ENCODE data around the gene LAMB1. TPM values are rescaled to one million over a fixed set of nuclear protein-coding genes. Genes with fewer than 3 reads are reported as not detected.
A peak's percentile ranks its signal among the peaks of the same experiment; 100 is the strongest.

The LAMB1 gene
- total and polyA plus RNA-seq, 2 of the 13 experiments (the other 11 are each of a cell fraction or from before 2014, with no cell fraction given): 109 to 124 TPM

DNA sequence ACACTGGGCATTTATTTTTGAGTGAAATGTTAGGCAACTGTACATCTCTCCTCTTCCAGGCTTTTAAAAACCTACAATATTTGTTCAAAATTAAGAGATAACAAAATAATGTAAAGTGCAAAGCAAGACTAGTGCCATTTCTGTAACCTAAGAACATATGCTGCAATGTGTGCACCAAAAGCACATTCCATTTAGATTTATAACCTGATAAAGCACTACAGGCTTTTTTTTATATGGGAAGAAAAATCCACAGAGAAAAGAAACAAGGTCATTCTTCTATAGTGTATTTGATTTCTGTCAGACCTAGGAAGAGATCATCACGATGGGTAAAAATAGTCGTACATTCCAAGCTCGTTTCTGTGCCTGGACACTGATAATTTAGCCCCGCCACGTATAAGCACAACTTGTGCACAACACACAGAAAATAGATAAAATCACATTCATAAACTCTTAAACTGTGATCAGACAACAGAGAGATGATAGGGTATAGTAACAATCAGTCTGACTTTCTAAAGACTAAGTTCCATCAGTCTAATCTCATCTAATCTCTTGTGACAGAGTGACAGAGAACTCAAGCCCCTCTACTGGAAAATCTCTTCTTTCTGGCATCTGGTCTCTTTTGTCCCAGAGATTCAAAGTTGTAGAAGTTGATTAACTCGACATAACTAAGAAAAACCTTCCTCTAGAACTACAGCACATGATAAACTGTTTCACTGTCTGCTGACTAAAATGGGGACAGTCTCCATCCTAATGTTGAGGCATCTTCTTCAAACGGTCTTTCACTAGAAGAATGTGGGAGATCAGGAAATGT is 6.7 kb downstream of the LAMB1 start:
- H3K36me3 ChIP-seq (replicated peaks in 1 of 2; ENCODE audit: control insufficient read depth in 1 of 2, insufficient read depth in 2 of 2, low read length in 2 of 2): peaks cover 10 to 16% of the 10 kb centered on the region in 2 experiments
- no peak for TF ChIP-seq ZNF292 (CRISPR knock-in tag; IDR thresholded peaks at IDR 0.05; ENCODE audit: borderline replicate concordance, low read depth)
- H4K20me1 ChIP-seq (ENCODE audit: insufficient read depth, low read length): no peaks in the 10 kb centered on the region
- BruUV-seq (replicated peaks): no TSS peak
- no peaks in the 10 kb centered on the region for H3K79me2 ChIP-seq (ENCODE audit: insufficient read depth, low read length)
- intact Hi-C loops (cut with micrococcal nuclease; ENCODE audit: unreplicated experiment): no loop called here
- H3K4me1 ChIP-seq (ENCODE audit: insufficient read depth, low read length): peaks cover 78% of the 10 kb centered on the region
- peak overlapping the region in 1 of 3 experiments; percentile 25; a peak in 1 of 6 replicates for H3K4me3 ChIP-seq (replicated peaks in 1 of 3; ENCODE audit: insufficient read depth in 1 of 3, low read depth in 2 of 3, low read length in 3 of 3)
- ChIA-PET POLR2A (interaction anchor here (1.0 to 2.1 kb wide), 4 partner anchors 8 to 30 kb away, joined by 3 to 8 read pairs (median 6); no protein-coding TSS in a partner anchor), CTCF (ENCODE audit: low intra/inter-chr PET ratio, low total read pairs) (no interaction called here)
- H3K9ac ChIP-seq (ENCODE audit: insufficient read depth, low read depth, low read length): no peak overlapping the region
- WGBS (ENCODE audit: low lambda C conversion rate): 73% methylated on average over 7 of the region's 7 CpGs
- H2AFZ ChIP-seq (ENCODE audit: low read length): no peak overlapping the region
- in situ Hi-C loops (cut with HindIII; ENCODE audit: extremely low pct_ligation_motif_present, low pct_unique_long_range_greater_than_20kb): no loop called here
- DNase-seq (ENCODE audit: low spot score): no peak
- no peak for ATAC-seq
- FAIRE-seq: no peak
- H3K9me3 ChIP-seq (ENCODE audit: low read length): no peaks in the 10 kb centered on the region
- H3K27ac ChIP-seq (ENCODE audit: extremely low read length, insufficient read depth, low read length): peak overlapping the region; percentile 61
- peak overlapping the region; percentile 62 for H3K4me2 ChIP-seq (ENCODE audit: low read depth, low read length)
- H3K27me3 ChIP-seq (ENCODE audit: control insufficient read depth in 1 of 2, insufficient read depth in 2 of 2, low read length in 2 of 2): no peaks in the 10 kb centered on the region

- ATAC-seq (peak; percentile 94), DNase-seq (ENCODE audit: low spot score) (peak; percentile 82), FAIRE-seq (peak; percentile 81)
- Histone ChIP-seq H3K4me1 (ENCODE audit: insufficient read depth, low read length) (peaks cover 70% of the 10 kb centered on the region), H3K27me3 (ENCODE audit: control insufficient read depth in 1 of 2, insufficient read depth in 2 of 2, low read length in 2 of 2) (no peaks in the 10 kb centered on the region), H3K4me2 (ENCODE audit: low read depth, low read length) (peak overlapping the region; percentile 62), H2AFZ (ENCODE audit: low read length) (no peak overlapping the region), H4K20me1 (ENCODE audit: insufficient read depth, low read length) (no peaks in the 10 kb centered on the region), H3K27ac (ENCODE audit: extremely low read length, insufficient read depth, low read length) (peak overlapping the region; percentile 61), H3K4me3 (replicated peaks in 1 of 3; ENCODE audit: insufficient read depth in 1 of 3, low read depth in 2 of 3, low read length in 3 of 3) (peak overlapping the region in 2 of 3 experiments; percentile 2 to 8; a peak in 1 of 6 replicates), H3K36me3 (replicated peaks in 1 of 2; ENCODE audit: control insufficient read depth in 1 of 2, insufficient read depth in 2 of 2, low read length in 2 of 2) (peaks cover 10 to 19% of the 10 kb centered on the region in 2 experiments), H3K9ac (ENCODE audit: insufficient read depth, low read depth, low read length) (no peak overlapping the region; the same call in 1 of the 2 replicates), H3K9me3 (ENCODE audit: low read length) (no peaks in the 10 kb centered on the region), H3K79me2 (ENCODE audit: insufficient read depth, low read length) (no peaks in the 10 kb centered on the region)
- ChIA-PET CTCF (ENCODE audit: low intra/inter-chr PET ratio, low total read pairs) (no interaction called here), POLR2A (interaction anchor here (0.7 to 2.1 kb wide), 6 partner anchors 9 to 38 kb away, joined by 3 to 8 read pairs (median 4); no protein-coding TSS in a partner anchor)
- in situ Hi-C loops (cut with HindIII; ENCODE audit: extremely low pct_ligation_motif_present, low pct_unique_long_range_greater_than_20kb) (no loop called here), intact Hi-C loops (cut with micrococcal nuclease; ENCODE audit: unreplicated experiment) (loop anchor here (2.0 kb wide), 1 partner anchor 75 kb away; no protein-coding TSS in a partner anchor)
- BruUV-seq (replicated peaks): no TSS peak
- WGBS (ENCODE audit: low lambda C conversion rate): 6% methylated on average over 6 of the region's 6 CpGs
- no peak for TF ChIP-seq ZNF558 (CRISPR knock-in tag; IDR thresholded peaks at IDR 0.05; ENCODE audit: borderline replicate concordance)
- no peak for TF ChIP-seq ZMYM3 (CRISPR knock-in tag; IDR thresholded peaks at IDR 0.05)
- TF ChIP-seq ZNF263 (CRISPR knock-in tag; IDR thresholded peaks at IDR 0.05): no peak
- TF ChIP-seq ZNF362 (CRISPR knock-in tag; IDR thresholded peaks at IDR 0.05; ENCODE audit: borderline replicate concordance): peak; percentile 63; the same call in 1 of the 2 replicates
- TF ChIP-seq CREM (IDR thresholded peaks at IDR 0.05): peak; percentile 47; the same call in 1 of the 2 replicates
- TF ChIP-seq CREM (CRISPR knock-in tag; IDR thresholded peaks at IDR 0.05): no peak
- TF ChIP-seq ZNF639 (CRISPR knock-in tag; conservative IDR thresholded peaks at IDR 0.05): no peak
- TF ChIP-seq NCOA5 (CRISPR knock-in tag; IDR thresholded peaks at IDR 0.05): no peak
- TF ChIP-seq ZNF580 (CRISPR knock-in tag; IDR thresholded peaks at IDR 0.05; ENCODE audit: borderline replicate concordance, low read depth): no peak
- TF ChIP-seq ETV5 (CRISPR knock-in tag; IDR thresholded peaks at IDR 0.05; ENCODE audit: borderline replicate concordance): no peak
- TF ChIP-seq, protein P1, sequence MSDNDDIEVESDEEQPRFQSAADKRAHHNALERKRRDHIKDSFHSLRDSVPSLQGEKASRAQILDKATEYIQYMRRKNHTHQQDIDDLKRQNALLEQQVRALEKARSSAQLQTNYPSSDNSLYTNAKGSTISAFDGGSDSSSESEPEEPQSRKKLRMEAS (IDR thresholded peaks at IDR 0.05): 0 out of 2 replicates have a peak, but pooled peaks have one; percentile 23
Measured at GRCh38 chr7:107995184-107996071, 7.5 kb downstream of the LAMB1 start.

Data from HepG2 (cell line).